GM12865 (cell line): ENCODE data around the gene SLC6A7.

ENCODE experiments used
- DNase-seq: peaks from one replicate; pipeline ENCODE4 v3.0.0; 2010; ENCODE audit warnings: low read depth
- H3K4me3 ChIP-seq: 2 replicates; pipeline ENCODE4 v1.5.1; 2011; ENCODE audit warnings: mild to moderate bottlenecking, low read depth, low read length, control low read depth
- TF ChIP-seq, protein P1 (sequence below): IDR thresholded peaks from 2 replicates; pipeline ENCODE4 v1.5.1; 2011; ENCODE audit warnings: low read length, control low read depth, low read depth, inconsistent platforms; ENCODE audit not compliant: insufficient read depth; ENCODE audit errors: missing control alignments

SLC6A7 gene

DNA sequence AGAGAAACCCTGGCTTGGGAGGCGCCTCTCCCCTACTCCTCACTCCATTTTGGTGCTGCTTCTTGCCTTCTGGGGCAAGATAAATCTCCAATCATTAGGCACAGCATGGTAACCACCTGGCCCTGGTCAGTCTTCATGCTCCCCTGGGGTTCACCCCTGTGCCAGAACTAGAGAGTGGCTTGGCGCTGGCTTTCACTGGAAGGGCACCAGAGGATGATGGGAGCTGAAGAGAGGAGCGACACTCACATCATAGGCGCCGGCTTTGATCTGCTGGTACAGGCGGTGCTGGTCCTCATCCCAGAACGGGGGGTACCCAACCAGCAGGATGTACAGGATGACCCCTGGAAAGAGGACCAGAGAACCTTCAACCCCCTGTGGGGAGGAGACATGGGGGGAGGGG lies 61.6 kb downstream of the SLC6A7 start:
- no peak overlapping the region for H3K4me3 ChIP-seq
- no peak for DNase-seq
- TF ChIP-seq, protein P1, sequence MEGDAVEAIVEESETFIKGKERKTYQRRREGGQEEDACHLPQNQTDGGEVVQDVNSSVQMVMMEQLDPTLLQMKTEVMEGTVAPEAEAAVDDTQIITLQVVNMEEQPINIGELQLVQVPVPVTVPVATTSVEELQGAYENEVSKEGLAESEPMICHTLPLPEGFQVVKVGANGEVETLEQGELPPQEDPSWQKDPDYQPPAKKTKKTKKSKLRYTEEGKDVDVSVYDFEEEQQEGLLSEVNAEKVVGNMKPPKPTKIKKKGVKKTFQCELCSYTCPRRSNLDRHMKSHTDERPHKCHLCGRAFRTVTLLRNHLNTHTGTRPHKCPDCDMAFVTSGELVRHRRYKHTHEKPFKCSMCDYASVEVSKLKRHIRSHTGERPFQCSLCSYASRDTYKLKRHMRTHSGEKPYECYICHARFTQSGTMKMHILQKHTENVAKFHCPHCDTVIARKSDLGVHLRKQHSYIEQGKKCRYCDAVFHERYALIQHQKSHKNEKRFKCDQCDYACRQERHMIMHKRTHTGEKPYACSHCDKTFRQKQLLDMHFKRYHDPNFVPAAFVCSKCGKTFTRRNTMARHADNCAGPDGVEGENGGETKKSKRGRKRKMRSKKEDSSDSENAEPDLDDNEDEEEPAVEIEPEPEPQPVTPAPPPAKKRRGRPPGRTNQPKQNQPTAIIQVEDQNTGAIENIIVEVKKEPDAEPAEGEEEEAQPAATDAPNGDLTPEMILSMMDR: no peak

GRCh38 chr5:150252489-150252888 lies 62.6 kb downstream of the SLC6A7 start:
- TF ChIP-seq, protein P1: no peak
- DNase-seq: no peak
- no peak overlapping the region for H3K4me3 ChIP-seq

DNA sequence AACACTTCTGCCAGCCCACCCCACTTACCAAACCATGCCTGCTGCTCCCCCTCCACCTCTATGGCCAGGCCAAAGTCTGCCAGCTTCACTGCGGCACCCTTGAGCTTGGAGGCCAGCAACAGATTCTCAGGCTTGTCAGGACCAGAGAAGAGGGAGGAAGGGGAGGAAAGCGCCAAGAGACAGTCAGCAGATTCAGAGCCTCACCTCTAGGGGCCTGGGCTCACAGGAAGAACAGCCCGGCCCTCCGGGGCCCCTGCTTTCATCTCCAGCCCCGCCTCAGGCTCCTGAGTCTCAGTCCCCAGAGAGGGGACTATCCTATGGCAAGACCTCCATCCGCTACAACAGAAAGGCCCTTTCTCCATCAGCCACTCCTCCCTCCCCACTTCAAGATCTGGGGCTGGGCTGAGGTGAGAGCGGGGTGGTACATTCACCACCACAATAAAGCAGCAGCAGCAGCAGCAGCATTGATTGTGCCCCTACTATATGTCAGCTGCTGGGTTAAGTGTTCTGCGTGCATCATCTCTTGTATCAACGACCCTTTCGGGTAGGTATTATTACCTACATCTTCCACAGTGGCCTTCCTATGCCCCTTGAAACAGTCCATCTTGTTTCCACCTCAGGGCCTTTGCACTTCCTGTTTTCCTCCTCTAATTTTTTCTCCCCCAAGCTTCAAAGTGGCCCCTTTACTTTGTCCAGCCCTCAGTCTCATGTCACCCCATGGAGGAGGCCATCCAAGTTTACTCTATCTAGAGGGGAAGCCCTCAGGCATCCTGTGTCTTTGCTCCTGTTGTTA lies 63.8 kb downstream of the SLC6A7 start:
- TF ChIP-seq, protein P1: no peak
- DNase-seq: no peak
- no peak overlapping the region for H3K4me3 ChIP-seq

GRCh38 chr5:150254363-150254762 lies 64.5 kb downstream of the SLC6A7 start:
- no peak overlapping the region for H3K4me3 ChIP-seq
- TF ChIP-seq, protein P1: no peak
- DNase-seq: no peak

DNA sequence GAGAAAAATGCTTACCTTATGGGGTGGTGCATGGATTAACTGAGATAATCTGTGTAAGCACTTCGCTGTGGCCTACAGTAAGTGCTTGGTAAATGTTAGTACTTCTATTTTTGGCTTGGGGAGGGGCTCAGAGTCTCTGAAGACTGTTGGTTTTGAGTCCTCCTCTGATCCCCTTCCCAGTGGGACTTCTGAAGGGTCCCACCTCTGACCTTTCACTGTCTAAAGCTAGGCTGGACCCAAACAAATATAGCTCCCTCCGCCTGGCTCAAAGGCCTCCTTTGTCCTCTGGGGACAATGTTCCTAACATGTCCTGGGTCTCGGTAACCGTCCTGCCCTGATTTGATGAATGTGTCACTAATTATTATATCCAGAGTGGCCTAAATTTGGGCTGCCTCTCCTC lies 64.9 kb downstream of the SLC6A7 start:
- DNase-seq: no peak
- TF ChIP-seq, protein P1: no peak
- no peak overlapping the region for H3K4me3 ChIP-seq

GRCh38 chr5:150255659-150256409 lies 66.0 kb downstream of the SLC6A7 start:
- TF ChIP-seq, protein P1: no peak
- H3K4me3 ChIP-seq: no peak overlapping the region
- DNase-seq: no peak
